Heart left ventricle (tissue), 13 donors: ENCODE data around the gene PACSIN2.

ENCODE experiments used
- POLR2A ChIP-seq, 2 donors: fragments of 450-650 bp; IDR thresholded peaks; one replicate each; pipeline ENCODE4 v1.6.1; 2017; ENCODE audit warnings: antibody characterized with exemption in 2 of 2, mild to moderate bottlenecking in 2 of 2, moderate library complexity in 2 of 2
- TF ChIP-seq, protein P1 (sequence below), 12 donors: fragments of 200-600 bp; sonication (generic) in 4 of 12; IDR thresholded peaks; one replicate each; pipeline versions ENCODE4 v1.5.0 to v1.8.0; 2018 to 2022; ENCODE audit warnings: antibody characterized with exemption in 12 of 12, mild to moderate bottlenecking in 5 of 12
- donor health status: ischemic (EF 13 %, LVEDD 7.1; RV severe dilation, severe dysfunction).
- donor health status: DM: no; HTN: yes; CAD: no.
- donor health status: DM: no; HTN: no; CAD: no.
- donor health status: ischemic (EF 25% LVEDD 6.9; RV normal size, moderate dysfunction).
- donor health status: ischemic (EF 25% LVEDD 5.7; RV mildly dilated, moderate dysfunction).
- donor health status: ischemic (EF 35%, LVEDD 5.7; RV mildly dilated, moderate dysfunction).
- donor health status: nonischemic (EF 11% LVEDD 7.7; RV severe dilation, severe dysfunction).
- donor health status: DM: yes; HTN: yes; CAD: no.
- donor health status: PGD.
- donor health status: ischemic (EF 29% LVEDD 5.4; RV normal size, mild dysfunction).
- donor health status: nonischemic (EF 23%, LVEDD 6.1; RV moderate dilation, normal function).

GRCh38 chr22:42885446-42885845, 129.5 kb downstream of the PACSIN2 start:
- TF ChIP-seq, protein P1, sequence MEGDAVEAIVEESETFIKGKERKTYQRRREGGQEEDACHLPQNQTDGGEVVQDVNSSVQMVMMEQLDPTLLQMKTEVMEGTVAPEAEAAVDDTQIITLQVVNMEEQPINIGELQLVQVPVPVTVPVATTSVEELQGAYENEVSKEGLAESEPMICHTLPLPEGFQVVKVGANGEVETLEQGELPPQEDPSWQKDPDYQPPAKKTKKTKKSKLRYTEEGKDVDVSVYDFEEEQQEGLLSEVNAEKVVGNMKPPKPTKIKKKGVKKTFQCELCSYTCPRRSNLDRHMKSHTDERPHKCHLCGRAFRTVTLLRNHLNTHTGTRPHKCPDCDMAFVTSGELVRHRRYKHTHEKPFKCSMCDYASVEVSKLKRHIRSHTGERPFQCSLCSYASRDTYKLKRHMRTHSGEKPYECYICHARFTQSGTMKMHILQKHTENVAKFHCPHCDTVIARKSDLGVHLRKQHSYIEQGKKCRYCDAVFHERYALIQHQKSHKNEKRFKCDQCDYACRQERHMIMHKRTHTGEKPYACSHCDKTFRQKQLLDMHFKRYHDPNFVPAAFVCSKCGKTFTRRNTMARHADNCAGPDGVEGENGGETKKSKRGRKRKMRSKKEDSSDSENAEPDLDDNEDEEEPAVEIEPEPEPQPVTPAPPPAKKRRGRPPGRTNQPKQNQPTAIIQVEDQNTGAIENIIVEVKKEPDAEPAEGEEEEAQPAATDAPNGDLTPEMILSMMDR (IDR thresholded peaks at IDR 0.05) = no peak
- no peak for TF ChIP-seq POLR2A (IDR thresholded peaks at IDR 0.05)
